Kidney glomerular epithelial cell (primary cell): ENCODE results near the gene MAP4K3.

Source experiments
- DNase-seq: peaks from one replicate; lab custom pipeline; 2025; lab: John Stamatoyannopoulos, UW

Gene MAP4K3

DNA sequence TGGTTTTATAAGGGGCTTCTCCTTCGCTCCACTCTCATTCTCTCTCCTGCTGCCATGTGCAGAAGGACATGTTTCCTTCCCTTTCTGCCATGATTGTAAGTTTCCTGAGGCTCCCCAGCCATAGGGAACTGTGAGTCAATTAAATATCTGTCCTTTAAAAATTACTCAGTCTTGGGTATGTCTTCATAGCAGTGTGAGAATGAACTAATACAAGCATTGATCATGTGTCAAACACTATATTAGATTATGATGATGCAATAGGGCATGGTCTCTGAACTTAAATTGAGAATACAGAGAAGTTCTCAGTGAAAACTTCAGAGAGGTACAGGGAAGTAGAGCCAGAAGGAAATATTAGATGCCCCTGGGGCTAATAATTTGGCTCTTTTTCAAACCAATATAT is 5.9 kb upstream of the MAP4K3 start:
- no peak for DNase-seq

DNA sequence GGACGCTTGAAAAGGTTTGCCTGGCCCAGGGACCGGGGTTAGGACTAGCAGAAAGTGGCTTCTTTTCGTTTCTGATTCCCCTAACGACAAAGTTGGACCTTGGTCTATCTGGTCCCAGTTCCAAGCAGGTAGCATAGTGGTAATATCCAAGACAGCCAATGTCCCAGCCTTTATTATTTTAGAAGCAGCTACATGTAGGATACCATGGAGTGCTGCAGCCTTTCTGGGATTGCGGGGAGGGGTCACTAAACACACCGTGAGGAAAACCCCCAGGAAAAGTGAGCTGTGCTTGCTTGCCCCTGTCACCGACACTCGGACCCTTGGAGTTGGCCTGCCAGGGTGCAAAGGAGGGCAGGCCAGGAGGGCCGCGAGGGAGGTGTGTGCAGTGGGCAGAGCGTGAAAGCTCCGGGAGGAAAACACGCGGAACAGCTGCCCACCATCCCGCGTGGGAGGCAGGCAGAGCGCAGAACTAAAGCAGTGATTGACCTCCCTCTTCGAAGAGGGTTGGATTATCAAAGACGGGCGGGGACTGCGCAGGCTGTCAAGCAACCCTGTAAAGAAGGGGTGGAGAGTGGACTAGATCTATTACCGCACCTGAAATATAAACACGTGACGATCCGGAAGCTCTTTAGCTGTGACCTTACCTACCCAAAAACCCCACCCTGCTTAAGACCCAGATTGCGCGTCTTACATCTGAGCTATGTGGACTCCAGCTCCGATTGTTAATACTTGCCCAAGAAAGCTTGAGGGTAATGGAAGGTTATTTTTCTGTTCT is 624 bp upstream of the MAP4K3 start:
- peak; percentile 48 for DNase-seq

DNA sequence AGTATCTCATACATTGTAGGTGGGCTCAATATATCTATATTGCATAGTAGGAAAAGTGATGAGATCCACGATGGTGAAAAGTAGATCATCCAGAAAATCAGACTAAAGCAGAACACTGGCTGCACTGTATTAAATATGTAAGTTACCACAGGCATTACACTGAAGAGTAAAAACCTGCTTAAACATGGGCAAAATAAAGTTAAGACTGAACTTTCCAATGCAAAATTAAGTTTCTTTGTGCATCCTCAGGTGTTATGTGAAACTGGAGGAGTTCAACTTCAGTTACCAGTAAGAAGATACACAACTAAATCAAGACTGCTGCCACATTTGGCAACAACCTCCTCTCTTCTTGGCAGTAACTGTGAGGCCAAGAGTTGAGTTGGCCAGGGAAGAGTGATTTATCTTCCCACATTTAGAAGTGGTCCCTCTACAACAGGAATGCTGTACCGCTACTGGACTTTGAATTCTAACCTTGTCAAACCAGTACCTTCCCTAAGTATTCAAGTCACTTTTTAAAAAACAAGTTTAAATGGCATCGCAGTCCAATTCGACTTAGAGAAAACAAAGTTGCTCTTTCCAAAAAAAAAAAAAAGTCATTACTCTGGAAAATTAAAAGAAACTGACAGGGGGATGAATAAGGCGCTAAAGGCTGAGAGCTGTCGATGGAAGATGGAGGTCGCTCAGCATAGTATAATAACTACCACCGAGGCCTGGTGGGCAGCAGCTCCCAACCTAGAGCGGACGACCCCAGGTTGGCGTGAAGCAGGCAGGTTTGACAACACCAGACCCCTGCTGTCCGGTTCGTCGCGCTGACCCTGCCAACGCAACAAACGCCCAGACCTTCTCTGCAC is 1.1 kb downstream of the MAP4K3 start:
- DNase-seq: no peak

DNA sequence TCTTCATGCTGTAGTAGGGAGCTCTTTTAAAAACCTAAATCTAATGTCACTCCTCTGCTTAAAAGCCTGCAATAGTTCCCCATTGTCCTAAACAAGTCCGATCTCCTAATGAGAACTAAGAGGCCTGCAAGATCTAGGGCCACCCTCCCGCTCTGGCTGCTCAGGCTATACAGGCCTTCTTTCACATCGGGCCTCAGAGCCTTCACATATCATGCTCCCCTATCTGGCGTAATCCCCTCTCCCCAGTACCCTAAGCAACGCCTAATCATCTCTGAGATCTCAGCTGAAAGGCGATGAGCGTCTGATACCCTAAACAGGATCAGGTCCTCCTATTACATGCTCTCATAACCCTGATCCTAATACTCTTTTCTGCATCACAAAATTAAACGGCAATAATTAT is 1.9 kb downstream of the MAP4K3 start:
- no peak for DNase-seq

DNA sequence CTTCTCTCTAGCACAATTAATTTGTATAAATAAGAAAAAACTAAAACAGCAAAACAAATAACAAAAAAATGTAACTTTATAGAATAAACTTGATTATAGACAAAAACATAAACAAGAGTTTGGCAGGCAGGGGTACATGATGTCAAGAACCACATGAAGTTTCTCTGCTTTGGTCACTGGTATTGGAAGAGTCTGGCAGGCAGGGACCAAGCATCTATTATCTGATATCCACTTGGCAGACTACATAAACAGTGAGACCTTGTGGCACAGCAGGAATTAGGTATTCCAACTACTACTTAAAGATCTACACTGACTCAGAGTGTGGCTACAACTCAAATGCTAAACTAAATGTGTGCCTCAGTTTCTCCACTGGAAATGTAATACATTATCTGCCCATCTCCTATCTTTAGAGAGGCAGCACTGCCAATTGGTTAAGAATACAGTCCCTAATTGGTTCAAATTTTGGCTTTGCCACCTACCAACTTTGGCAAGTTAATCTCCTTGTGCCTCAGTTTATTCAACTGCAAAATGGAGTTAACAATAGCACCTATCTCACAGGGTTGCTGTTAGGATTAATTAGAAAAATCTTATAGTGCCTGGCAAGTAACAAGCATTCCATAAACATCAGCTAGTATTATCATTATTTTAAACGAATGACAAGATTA is 2.7 kb downstream of the MAP4K3 start:
- no peak for DNase-seq

DNA sequence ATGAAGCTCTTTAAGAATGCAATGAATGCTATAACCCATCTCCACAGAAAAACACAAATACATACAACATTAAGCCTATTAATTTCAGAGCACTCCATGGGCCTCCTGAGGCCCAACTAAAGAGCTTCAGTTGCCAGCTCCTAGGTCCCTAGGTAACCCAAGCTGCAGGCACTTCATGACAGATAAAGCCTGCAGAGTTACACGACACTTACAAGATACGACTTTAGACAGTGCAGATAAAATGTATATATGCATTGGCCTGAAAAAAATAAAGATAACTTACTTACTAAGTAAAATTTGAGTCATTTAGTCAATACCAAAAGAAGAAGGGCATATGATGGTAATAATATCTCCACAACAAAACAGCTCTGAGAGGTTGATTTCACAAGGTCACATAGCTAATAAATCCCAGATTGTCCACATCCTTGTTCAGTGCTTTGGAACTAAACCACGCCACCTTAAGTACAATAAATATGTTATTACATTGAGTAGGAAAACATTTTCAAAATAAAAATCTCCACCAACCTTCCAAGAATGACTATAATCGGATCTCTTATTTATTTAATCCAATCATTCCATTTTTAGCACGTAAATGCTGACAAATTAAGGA is 3.4 kb downstream of the MAP4K3 start:
- DNase-seq: no peak

DNA sequence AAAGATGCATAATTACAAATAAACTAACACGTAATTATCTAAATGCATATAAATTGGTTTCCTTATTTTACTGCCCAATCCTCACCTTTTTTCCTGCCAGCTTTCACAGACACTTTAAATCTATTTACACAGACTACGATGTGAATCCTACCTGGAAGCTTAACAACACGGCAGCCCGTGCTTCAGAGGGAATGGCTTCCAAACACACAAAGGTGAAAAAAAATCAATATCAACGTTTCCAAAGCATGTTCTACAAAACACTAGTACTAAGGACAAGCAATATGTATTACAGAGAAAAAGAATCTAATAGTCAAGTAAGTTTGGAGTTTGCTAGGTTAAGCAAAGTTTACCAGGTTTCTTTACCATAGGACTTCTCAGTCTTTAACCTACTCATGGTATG is 4.4 kb downstream of the MAP4K3 start:
- no peak for DNase-seq

DNA sequence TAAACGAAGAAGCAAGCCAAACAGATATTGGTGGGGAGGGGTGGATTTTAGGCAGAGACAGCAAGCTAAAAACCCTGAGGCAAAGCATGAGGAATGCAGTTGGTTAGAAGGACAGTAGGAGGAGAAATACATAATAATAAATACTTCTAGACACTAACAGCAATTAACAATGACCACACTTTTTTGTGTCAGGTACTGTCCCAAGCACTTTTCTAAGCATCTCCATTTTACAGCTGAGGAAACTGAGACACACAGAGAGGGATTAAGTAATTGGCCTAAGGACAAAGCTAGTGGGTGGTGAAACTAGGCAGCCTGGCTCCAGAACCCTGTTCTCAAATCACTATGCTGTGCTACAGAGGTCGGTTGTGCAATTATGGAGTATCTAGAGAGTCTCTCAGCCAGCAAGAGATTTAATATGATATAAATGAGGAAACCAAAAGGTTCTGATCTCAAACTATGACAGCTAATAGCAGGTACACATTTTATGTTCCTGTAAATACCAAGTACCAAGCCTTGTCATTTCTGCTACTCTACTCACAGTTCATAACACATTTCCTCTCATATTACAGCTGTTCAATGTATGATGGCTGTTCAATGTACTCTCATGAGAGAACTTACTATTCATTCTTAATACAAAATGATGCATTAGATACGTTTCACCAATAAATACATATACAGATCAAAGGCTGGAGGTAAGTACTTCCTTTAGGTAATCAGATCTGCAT is 5.3 kb downstream of the MAP4K3 start:
- no peak for DNase-seq

DNA sequence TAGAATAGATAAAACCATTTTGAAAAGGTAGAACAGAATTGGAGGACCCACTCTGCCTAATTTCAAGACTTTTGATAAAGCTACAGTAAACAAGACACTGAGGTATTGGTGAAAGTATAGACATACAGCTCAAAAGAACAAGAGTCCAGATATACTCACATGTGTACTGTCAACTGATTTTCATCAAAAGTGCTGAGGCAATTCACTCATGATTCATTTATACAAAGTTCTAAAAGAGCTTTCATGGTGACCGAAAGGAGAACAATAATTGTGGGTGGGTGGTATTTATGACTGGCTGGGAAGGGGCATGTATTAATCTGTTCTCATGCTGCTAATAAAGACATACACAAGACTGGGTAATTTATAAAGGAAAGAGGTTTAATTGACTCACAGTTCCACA is 7.3 kb downstream of the MAP4K3 start:
- DNase-seq: no peak

DNA sequence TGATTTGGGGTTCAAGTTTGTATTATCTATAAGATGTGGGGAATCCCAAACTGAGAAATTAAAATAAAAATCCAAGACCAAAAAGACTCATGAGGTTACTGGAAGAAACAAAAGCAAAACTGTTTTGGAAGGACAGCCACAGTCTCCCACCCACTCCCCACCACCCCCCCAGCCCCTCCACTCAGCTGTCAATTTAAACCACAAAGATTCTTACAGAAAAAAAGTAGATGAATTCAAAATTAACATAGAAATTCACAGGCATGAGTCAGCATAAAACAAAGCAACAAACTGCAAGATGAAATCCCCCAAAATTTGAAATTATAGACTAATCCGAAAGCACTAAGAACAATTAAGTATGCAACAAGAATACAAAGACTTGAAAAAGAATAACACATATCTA is 12.1 kb downstream of the MAP4K3 start:
- no peak for DNase-seq

DNA sequence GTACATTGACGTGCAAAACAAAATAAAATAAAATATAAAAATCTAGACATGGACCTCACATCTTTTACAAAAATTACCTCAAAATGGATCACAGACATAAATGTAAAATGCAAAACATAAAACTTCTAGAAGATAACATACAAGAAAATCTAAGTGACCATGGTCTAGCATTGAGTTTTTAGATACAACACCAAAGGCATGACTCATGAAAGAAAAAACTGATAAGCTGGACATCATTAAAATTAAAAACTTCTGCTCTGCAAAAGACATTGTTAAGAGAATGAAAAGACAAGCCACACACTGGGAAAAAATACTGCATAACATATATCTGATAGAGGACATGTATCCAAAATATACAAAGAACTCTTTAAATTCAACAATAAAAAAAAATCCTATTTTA is 14.4 kb downstream of the MAP4K3 start:
- DNase-seq: no peak

DNA sequence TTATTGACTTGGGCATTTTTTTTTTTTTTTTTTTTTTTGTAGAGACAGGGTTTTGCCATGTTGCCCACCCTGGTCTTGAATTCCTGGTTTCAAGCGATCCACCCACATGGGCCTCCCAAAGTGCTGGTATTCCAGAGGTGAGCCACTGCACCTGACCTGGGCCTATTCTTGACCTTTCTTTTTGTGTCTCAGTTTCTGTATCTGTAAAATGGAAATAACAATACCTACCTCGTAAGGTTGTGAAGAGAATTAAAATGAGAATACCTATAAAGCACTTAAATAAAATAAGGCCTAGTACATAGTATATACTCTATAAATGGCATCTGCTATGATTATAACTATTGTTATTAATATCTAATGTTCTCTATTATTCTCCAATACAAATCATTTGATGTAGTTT is 15.7 kb downstream of the MAP4K3 start:
- no peak for DNase-seq

DNA sequence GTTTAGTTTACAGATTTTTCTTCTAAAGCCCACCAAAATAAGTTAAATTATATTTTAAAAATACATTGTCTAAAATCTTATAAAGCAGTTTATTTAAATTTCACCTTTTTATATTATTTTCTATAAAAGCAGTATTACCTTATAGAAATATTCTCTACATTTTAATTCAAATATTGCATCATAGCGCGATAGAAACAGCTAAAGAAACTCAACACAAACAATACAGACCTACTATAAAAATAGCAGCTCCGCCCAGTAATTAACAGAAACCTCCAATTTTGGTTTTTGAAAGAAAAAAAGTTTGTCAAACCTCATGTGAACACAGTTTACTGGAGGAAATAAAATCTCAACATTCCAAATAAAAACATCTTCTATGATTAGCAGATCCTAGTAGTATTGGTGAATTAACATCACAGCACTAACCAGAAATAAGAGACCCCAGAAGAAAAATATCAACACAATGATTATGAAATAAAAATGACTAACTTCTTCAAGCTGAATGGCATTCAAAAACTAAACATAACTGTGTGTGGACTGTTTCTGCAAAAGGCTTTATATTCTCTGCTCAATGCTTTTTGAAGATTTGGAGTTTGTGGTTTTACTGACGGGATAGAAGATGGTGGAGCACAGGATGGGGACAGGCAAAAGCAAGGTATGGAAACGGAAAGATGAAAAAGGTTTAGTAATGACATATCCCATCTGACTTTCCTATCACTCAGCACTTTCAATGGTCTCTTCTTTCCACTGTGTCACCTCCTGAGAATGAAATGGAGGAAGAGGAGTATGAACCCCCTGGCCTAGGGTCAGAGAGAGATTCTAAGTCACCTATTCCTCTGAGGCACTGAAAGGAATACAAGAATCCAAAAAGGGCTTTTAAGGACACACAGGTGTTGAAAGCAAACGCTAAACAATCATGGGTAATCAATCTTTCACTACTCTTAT is 17.5 kb downstream of the MAP4K3 start:
- DNase-seq: no peak

DNA sequence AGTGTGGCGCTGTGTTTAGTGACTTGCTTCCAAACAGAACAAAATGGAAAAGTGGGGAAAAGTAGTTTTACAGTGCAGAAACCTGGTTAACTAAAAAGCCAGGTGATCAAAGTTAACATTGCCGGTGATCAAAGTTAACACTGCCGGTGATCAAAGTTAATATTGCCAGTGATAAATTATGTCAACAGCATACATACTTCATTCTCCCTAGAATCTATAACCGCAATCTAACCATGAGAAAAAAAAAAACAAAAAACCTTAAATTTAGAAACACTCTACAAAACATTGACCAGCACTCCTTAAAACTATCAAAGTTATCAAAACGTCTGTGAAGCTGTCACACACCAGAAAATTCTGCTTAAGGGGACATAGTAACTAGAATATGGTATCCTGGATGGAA is 18.6 kb downstream of the MAP4K3 start:
- no peak for DNase-seq

DNA sequence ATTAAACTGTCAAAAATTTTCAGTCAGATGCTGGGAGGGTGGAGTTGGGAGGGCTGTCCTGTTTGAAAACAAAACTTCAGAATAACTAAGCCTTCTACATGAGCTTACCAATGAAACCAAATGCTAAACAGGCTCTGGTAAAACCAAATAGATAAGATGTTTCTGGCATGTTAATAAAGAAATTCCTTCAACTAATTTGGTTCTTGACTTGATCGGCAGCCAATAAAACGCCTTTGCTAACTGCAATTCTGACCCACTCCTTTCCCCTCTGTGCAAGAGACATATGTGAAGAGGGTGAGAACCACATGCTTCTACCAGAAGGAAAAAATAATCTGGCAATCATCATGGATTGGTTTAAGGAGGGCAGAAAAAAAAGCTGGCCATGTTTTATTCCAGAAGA is 20.9 kb downstream of the MAP4K3 start:
- no peak for DNase-seq

DNA sequence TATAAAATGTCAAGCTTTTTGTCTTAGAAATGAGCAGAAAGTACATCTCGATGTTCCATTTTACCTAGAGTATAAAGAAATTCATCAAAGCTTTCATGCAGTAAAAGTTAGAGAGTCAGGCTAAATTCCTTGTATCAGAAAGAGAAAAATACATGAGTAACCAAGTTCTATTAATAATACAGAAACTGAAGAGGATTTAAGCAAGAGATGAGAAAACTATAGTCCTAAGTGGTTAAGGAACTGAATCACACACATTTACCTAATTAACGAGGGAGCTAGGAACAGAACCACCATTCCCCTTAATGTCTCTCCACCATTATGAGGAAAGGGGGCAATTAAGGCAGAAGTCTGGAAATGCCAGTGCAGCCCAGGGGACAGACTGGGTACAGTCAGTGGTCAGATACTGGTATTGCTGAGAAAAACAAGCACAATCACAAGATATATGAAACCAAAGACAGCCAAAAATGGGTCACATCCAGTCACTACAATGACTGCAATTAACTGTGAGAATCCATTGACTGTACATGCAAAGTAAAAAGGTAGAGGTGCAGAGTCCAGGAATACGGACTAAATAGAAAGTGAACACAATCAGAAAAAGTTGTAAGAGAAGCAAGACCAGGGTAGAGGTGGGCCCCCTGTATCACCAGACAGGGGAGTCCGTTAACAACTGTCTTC is 23.9 kb downstream of the MAP4K3 start:
- no peak for DNase-seq

DNA sequence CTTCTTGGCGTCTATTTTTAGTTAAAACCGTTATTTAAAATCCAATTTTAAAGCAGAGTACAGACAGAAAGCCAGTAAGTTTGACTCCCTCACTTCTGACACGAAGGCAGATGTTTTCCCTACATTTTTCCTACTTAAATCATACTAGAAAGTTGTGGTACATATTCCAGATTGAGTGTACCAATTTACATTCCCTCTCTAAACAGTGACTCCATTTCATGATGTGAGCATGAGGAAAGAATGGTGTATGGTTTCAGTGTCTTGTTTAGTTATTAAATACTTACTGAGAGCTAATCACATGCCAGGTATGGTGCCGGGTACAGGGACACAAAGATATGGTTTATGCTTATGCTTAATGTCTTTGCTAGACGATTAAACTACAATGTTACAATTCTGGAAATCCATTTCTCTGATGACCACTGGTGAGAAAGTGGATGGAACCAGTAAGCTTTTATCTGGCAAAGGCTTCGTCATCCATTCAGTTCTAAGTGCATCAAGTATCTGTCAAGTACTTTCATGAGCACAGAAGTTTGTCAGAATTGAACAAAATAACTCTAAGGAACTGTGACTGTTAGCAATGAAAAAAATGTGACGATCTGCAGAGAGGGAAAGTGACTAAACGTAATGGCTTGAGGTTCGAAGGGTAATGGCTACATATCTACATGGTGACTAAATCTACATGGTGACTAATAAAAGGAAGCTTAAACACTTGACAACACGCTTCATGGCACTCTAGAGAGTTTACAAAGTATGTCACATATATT is 25.7 kb downstream of the MAP4K3 start:
- peak; percentile 86 for DNase-seq

DNA sequence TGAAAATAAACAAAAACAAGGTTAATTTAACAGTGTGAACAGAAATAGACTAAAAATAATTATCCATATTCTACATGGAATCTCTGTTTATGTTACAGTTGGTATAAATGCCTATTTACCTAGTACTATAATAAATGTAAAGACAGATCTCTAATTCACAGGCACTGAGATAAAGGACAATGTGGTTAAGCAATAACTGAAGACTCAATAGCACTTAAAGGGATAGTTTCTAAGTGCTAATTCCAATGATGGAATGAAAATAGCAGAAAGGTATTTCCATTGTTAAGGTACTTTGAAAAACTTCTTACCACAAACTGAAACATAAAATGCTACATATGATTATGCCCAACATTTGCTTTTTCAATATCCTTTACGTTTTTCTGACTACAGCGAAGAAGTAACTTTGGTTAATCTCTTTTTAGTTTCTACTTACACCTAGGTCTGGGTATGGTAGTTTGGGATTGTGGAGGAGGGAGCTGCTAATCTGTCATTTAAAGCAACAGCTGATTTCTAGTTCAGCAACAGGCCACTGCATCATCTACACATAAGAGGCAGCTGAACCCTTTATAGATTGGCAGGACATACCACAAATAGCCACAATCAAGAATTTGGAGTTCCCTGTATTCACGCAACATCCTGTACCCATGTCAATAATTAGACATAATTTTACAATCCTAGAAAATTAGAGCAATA is 27.2 kb downstream of the MAP4K3 start:
- DNase-seq: no peak
